Activated naive CD8-positive, alpha-beta T cell treated with anti-CD3 and anti-CD28 coated beads for 36 hours (primary cell): ENCODE results near the gene CARNS1. TPM values are rescaled to one million over a fixed set of nuclear protein-coding genes. Genes with fewer than 3 reads are reported as not detected.
A peak's percentile ranks its signal among the peaks of the same experiment; 100 is the strongest.

Experiments used
- DNase-seq: peaks from one replicate; pipeline ENCODE4 v3.0.0; 2021
- H3K27ac Mint-ChIP-seq: one replicate; pipeline ENCODE4 v1.8.0; 2022; ENCODE audit warnings: mild to moderate bottlenecking, moderate library complexity, mixed read lengths
- H3K27me3 Mint-ChIP-seq: one replicate; pipeline ENCODE4 v1.8.0; 2022; ENCODE audit warnings: mild to moderate bottlenecking, mixed read lengths
- H3K36me3 Mint-ChIP-seq: one replicate; pipeline ENCODE4 v1.8.0; 2021; ENCODE audit warnings: mild to moderate bottlenecking, mixed read lengths
- H3K4me1 Mint-ChIP-seq: one replicate; pipeline ENCODE4 v1.8.0; 2021; ENCODE audit warnings: mixed read lengths
- H3K4me3 Mint-ChIP-seq: one replicate; pipeline ENCODE4 v1.8.0; 2022; ENCODE audit warnings: mild to moderate bottlenecking, moderate library complexity, mixed read lengths
- H3K9me3 Mint-ChIP-seq: one replicate; pipeline ENCODE4 v1.8.0; 2022; ENCODE audit warnings: mixed read lengths
- total RNA-seq, 2 experiments: library from RNA; stranded (reverse); gene quantifications; one replicate each; pipeline ENCODE4 v1.2.3, GENCODE V29; 2021

Gene CARNS1
- total RNA-seq, 2 experiments from 2014 or later, result 3.1 to 3.7 TPM

DNA sequence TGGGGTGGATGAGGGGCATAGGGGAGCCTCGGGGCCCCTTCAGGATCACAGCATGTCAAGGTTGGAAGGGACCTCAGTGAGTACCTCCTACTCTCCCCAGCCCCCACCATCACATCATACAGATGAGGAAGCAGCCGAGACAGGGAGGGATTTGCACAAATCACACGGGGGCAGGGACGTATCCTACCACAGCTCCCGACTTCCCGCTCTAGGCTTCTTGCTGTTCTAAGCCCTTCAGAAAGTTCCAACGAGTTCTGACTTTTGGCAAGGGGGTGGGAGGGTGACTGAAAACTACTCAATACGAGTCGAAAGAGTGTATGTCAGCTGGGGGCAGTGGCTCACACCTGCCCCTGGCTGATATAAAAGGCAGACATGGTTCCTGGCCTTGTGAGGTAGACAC is 28.4 kb upstream of the CARNS1 start:
- no peak for DNase-seq
- no peaks in the 10 kb centered on the region for H3K36me3 Mint-ChIP-seq
- no peaks in the 10 kb centered on the region for H3K9me3 Mint-ChIP-seq
- H3K4me3 Mint-ChIP-seq, result no peak overlapping the region
- H3K27ac Mint-ChIP-seq, result no peak overlapping the region
- peaks cover 16% of the 10 kb centered on the region for H3K4me1 Mint-ChIP-seq
- H3K27me3 Mint-ChIP-seq, result no peaks in the 10 kb centered on the region

DNA sequence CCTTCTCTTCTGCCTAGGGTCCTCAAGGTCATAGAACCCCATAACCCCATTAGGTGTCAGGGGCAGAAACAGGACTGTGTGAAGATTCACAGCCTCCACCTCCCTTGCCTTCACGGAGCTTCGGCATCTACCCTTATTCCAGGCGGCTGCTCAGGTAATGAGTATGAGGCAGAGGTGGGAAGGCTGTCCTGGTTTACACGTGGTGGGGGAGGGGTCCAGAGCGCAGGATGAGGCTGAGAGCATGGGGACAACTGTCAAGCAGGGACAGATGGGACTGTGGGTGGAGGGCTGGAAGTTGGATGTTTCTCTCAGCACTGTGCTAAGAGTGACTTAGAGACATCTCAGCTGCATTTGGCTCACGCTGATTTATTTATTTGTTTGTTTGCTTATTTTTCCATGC is 28.0 kb upstream of the CARNS1 start:
- Mint-ChIP-seq H3K27me3 (no peaks in the 10 kb centered on the region), H3K36me3 (no peaks in the 10 kb centered on the region), H3K4me1 (peaks cover 15% of the 10 kb centered on the region), H3K9me3 (no peaks in the 10 kb centered on the region), H3K4me3 (no peak overlapping the region), H3K27ac (no peak overlapping the region)
- DNase-seq, result no peak

DNA sequence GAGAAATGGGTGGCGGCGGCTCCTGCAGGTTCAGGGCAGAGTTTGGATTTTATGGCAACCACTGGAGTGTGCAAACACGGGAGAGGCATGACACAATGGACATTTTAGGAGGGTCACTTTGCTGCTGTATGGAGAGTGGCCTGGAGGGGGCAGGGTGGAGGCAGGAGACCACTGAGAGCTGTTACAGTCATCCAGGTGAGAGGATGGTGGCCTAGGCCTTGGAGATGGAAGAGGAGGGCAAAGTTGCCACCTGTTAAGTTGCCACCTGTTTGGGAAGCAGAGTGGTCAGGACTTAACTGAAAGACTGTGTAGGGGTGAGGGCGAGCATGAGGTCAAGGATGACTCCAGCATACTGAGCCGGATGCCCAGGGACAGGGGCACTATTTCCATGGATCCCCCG is 26.0 kb upstream of the CARNS1 start:
- Mint-ChIP-seq H3K9me3 (no peaks in the 10 kb centered on the region), H3K4me3 (peak overlapping the region; percentile 64), H3K4me1 (peaks cover 25% of the 10 kb centered on the region), H3K36me3 (peaks cover 3% of the 10 kb centered on the region), H3K27me3 (no peaks in the 10 kb centered on the region), H3K27ac (no peak overlapping the region)
- no peak for DNase-seq

DNA sequence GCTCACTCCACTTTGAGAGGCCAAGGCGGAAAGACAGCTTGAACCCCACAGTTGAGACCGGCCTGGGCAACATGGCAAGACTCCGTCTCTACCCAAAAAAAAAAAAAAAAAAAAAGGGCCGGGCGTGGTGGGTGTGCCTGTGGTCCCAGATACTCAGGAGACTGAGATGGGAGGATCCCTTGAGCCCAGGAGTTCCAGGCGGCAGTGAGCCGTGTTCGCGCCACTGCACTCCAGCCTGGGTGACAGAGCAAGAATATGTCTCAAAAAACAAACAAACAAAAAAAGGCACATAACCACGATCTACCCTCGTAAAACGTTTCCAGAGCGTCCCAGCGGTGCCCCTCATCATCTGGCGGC is 24.6 kb upstream of the CARNS1 start:
- Mint-ChIP-seq H3K27me3 (no peaks in the 10 kb centered on the region), H3K36me3 (peaks cover 7% of the 10 kb centered on the region)

DNA sequence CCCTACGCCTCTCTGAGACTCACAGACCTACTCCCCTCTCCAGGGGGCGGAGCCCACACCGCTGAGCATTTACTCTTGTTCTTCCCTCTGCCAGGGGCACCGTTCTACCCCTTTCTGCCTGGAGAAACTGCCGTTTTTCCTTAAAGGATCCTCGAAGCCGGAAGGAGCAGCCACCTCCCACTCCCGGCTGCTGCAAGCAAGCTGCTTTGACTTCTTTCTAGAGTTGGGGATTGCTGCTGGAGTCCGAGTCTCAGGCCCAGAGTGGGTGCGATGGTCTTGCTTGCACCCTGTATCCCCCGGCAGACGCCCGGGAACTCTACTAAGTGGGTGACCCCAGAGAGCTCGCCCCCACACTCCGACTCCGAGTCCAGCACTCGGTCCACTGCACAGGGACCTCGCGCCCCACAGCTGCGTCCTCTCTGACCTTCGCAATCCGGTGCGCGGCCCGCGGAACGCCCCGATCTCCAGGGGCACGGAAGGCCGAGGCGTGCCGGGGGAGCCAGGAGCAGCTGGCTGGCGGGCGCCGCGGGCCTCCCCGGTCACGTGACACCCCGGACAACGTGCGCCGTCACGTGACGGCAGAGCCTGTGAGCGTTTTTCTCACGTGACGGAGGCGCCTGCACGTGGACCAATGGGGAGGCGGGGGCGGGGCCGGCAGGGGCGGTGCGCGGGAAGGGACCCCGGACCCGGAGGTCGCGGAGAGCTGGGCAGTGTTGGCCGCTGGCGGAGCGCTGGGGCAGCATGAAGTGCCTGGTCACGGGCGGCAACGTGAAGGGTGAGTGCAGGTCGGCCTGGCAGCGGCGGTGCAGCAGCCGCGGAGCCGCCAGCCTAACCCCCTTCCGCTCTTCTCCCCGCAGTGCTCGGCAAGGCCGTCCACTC is 23.9 kb upstream of the CARNS1 start, which contains the start of gene RAD9A:
RAD9A (plus strand) TSS at position 683 of the 879 bp plus-strand sequence; CDS start at position 742, 59 bp downstream.
- peak; percentile 94 for DNase-seq
- Mint-ChIP-seq H3K9me3 (no peaks in the 10 kb centered on the region), H3K4me3 (peak within 1 kb of the TSS; percentile 92), H3K4me1 (peaks cover 26% of the 10 kb centered on the region), H3K27ac (peak within 1 kb of the TSS; percentile 75), H3K36me3 (peaks cover 7% of the 10 kb centered on the region), H3K27me3 (no peaks in the 10 kb centered on the region)

More for the DNA sequence above, 24.6 kb upstream of the CARNS1 start:
- Mint-ChIP-seq H3K9me3 (no peaks in the 10 kb centered on the region), H3K4me3 (peak overlapping the region; percentile 92), H3K4me1 (peaks cover 23% of the 10 kb centered on the region), H3K27ac (peak overlapping the region; percentile 75)
- DNase-seq, result no peak

DNA sequence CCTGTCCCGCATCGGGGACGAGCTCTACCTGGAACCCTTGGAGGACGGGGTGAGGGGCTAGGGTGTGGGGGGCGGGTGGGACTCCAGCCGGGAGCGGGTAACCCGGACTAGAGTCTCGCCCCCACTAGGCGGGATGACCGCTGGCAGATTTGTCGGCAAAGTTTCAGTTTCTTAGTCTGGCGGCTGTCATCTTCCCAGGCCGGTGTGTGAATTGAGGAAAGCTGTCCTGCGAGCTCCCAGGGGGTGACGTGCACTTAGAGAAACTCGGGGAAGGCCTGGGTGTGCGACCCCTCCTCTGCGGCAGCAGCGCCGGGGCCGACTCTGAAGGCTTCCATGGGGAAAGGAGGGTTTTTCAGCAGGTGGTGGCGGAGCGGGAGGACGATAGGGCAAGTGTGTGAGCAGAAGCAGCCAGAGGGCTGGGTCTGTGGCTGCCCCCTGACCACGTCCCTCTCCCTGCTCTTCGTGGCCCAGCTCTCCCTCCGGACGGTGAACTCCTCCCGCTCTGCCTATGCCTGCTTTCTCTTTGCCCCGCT is 23.2 kb upstream of the CARNS1 start:
- Mint-ChIP-seq H3K4me3 (peak overlapping the region; percentile 92), H3K4me1 (peaks cover 31% of the 10 kb centered on the region), H3K27me3 (no peaks in the 10 kb centered on the region), H3K36me3 (peaks cover 11% of the 10 kb centered on the region), H3K9me3 (no peaks in the 10 kb centered on the region), H3K27ac (peak overlapping the region; percentile 54)
- DNase-seq, result no peak

DNA sequence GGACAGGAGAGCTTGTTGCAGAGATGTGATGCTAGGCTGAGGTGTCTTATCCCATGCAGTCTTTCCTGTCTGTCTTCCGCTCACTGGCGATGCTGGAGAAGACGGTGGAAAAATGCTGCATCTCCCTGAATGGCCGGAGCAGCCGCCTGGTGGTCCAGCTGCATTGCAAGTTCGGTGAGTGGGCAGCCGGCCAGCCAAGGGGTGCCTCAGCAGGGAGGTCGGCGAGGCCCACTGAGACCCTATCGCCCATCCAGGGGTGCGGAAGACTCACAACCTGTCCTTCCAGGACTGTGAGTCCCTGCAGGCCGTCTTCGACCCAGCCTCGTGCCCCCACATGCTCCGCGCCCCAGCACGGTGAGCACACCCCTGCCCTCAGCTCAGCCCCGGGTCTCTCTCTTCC is 22.0 kb upstream of the CARNS1 start:
- no peak for DNase-seq
- Mint-ChIP-seq H3K27me3 (no peaks in the 10 kb centered on the region), H3K9me3 (no peaks in the 10 kb centered on the region), H3K27ac (peak overlapping the region; percentile 29), H3K36me3 (peaks cover 19% of the 10 kb centered on the region), H3K4me3 (peak overlapping the region; percentile 92), H3K4me1 (peaks cover 39% of the 10 kb centered on the region)

DNA sequence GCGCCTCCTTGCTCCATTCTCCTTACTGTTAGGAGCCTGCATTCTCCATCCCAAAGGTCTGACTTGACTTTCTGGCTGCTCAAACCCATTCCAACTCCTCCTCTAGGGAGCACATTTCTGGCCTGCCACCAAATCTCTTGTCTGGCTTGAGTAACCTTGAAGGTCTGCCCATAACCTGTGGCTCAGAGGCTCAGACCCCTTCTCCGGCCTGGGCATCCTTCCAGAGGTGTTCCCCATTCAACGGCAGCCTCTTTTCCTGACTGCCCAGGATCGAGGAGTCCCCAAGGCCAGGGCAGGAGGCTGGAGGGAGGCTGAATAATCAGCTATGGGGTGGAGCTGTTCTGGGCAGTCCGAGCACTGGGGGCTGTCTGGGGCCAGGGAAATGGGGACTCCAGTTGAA is 21.5 kb upstream of the CARNS1 start:
- peak overlapping the region; percentile 6 for H3K4me3 Mint-ChIP-seq
- peaks cover 21% of the 10 kb centered on the region for H3K36me3 Mint-ChIP-seq
- no peaks in the 10 kb centered on the region for H3K9me3 Mint-ChIP-seq
- no peak for DNase-seq
- H3K27ac Mint-ChIP-seq, result no peak overlapping the region
- peaks cover 41% of the 10 kb centered on the region for H3K4me1 Mint-ChIP-seq
- H3K27me3 Mint-ChIP-seq, result no peaks in the 10 kb centered on the region

DNA sequence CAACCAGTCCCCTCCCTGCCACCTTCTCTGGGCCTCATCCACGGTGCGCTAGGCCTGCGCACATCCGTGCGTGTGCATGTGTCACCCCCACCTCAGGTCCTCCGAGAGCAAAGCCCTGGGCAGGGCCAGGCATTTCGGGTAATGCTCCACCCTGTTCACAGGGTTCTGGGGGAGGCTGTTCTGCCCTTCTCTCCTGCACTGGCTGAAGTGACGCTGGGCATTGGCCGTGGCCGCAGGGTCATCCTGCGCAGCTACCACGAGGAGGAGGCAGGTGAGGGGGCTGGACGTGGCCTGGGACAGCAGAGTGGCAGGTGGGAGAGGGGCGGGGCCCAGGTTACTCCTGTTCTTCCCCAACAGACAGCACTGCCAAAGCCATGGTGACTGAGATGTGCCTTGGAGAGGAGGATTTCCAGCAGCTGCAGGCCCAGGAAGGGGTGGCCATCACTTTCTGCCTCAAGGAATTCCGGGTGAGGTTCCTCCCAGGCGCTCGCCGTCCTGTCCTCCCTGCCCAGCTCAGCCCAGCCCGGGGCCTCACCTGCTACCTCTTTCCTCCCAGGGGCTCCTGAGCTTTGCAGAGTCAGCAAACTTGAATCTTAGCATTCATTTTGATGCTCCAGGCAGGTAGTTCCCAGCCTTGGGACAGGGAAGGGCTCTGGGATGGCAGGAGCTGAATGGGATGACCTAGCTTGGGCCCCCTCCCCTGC is 19.8 kb upstream of the CARNS1 start:
- Mint-ChIP-seq H3K4me1 (peaks cover 45% of the 10 kb centered on the region), H3K4me3 (no peak overlapping the region), H3K27ac (peak overlapping the region; percentile 4), H3K27me3 (no peaks in the 10 kb centered on the region), H3K9me3 (no peaks in the 10 kb centered on the region), H3K36me3 (peaks cover 28% of the 10 kb centered on the region)
- no peak for DNase-seq

DNA sequence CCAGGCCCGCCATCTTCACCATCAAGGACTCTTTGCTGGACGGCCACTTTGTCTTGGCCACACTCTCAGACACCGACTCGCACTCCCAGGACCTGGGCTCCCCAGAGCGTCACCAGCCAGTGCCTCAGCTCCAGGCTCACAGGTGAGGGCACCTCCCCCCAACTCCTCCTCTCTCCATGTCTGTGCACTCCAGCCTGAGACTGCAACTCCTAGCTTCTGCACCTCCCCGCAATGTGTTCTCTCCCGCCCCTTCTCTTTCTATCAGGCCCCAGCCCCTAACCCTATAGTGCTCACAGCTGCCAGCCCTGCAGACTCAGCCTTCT is 19.3 kb upstream of the CARNS1 start:
- no peaks in the 10 kb centered on the region for H3K27me3 Mint-ChIP-seq
- peaks cover 43% of the 10 kb centered on the region for H3K4me1 Mint-ChIP-seq
- H3K36me3 Mint-ChIP-seq, result peaks cover 31% of the 10 kb centered on the region
- H3K27ac Mint-ChIP-seq, result peak overlapping the region; percentile 4
- no peaks in the 10 kb centered on the region for H3K9me3 Mint-ChIP-seq
- no peak overlapping the region for H3K4me3 Mint-ChIP-seq
- DNase-seq, result no peak

DNA sequence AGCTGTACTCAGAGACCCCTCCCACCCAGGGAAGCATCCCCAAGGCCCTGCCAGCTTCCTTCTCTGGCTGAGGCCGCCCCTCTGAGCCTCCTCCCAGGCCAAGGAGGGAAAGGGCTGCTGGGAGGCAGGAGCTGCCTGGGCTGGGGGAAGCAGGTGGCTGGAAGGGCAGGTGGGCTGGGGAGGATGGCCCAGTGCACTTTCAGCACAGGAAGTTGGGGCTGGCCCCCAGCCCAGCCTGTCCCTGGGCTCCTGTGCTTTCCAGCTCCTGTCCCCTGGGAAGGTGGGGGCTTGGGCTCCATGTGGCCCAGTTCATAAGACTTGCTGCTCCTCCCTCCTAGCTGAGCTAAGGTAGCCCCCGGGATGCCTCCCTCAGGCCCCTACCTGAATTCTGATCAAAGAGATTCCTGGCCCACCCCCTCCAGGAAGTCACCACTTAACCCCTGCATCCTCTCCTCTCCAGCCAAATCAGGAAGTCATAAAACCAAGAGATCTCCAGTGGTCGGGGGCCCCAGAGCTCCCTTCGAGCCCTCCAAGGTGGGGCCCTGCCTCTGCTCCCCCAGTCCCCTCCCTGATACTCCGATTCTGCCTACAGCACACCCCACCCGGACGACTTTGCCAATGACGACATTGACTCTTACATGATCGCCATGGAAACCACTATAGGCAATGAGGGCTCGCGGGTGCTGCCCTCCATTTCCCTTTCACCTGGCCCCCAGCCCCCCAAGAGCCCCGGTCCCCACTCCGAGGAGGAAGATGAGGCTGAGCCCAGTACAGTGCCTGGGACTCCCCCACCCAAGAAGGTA is 18.7 kb upstream of the CARNS1 start:
- peak overlapping the region; percentile 54 for H3K4me3 Mint-ChIP-seq
- DNase-seq, result no peak
- no peaks in the 10 kb centered on the region for H3K9me3 Mint-ChIP-seq
- H3K36me3 Mint-ChIP-seq, result peaks cover 31% of the 10 kb centered on the region
- H3K27me3 Mint-ChIP-seq, result no peaks in the 10 kb centered on the region
- H3K4me1 Mint-ChIP-seq, result peaks cover 43% of the 10 kb centered on the region
- H3K27ac Mint-ChIP-seq, result peak overlapping the region; percentile 89

DNA sequence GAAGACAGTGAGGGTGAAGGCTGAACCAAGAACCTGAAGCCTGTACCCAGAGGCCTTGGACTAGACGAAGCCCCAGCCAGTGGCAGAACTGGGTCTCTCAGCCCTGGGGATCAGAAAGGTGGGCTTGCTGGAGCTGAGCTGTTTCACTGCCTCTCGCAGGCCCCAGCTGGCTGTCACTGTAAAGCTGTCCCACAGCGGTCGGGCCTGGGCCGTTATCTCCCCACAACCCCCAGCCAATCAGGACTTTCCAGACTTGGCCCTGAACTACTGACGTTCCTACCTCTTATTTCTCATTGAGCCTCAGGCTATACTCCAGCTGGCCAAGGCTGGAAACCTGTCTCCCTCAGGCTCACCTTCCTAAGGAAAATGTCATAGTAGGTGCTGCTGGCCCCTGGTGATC is 17.9 kb upstream of the CARNS1 start:
- H3K36me3 Mint-ChIP-seq, result peaks cover 31% of the 10 kb centered on the region
- H3K27me3 Mint-ChIP-seq, result no peaks in the 10 kb centered on the region
- H3K4me1 Mint-ChIP-seq, result peaks cover 45% of the 10 kb centered on the region
- H3K4me3 Mint-ChIP-seq, result no peak overlapping the region
- peak overlapping the region; percentile 89 for H3K27ac Mint-ChIP-seq
- no peak for DNase-seq
- no peaks in the 10 kb centered on the region for H3K9me3 Mint-ChIP-seq

DNA sequence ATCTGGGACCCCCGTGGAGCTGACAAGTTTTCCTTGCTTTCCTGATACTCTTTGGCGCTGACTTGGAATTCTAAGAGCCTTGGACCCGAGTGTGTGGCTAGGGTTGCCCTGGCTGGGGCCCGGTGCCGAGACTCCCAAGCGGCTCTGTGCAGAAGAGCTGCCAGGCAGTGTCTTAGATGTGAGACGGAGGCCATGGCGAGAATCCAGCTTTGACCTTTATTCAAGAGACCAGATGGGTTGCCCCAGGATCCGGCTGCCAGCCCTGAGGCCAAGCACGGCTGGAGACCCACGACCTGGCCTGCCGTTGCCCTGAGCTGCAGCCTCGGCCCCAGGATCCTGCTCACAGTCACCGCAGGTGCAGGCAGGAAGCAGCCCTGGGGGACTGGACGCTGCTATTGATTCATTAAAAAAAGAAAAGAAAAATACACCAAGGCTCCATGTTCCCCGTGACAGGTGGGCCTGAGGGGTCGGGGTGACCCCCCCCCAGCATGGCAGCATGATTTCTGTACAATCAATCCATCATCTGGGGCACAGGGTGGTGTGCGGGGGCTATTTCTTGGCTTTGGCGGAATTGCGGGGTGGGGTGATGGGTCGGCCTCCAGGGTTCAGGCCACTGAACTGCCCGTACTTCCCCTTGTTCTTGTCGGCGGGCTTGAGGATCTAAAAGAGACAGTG is 17.4 kb upstream of the CARNS1 start:
- H3K27ac Mint-ChIP-seq, result peak overlapping the region; percentile 63
- peaks cover 31% of the 10 kb centered on the region for H3K36me3 Mint-ChIP-seq
- peaks cover 46% of the 10 kb centered on the region for H3K4me1 Mint-ChIP-seq

More for the DNA sequence above, 17.4 kb upstream of the CARNS1 start:
- no peak for DNase-seq
- peak overlapping the region; percentile 47 for H3K4me3 Mint-ChIP-seq
- no peaks in the 10 kb centered on the region for H3K27me3 Mint-ChIP-seq
- H3K9me3 Mint-ChIP-seq, result no peaks in the 10 kb centered on the region
